Bone marrow (tissue), 2 donors: ENCODE data around the gene SHH.

ENCODE experiments used
- DNase-seq, 2 donors: peaks; one replicate each; lab custom pipeline; 2025; lab: John Stamatoyannopoulos, UW

SHH gene

GRCh38 chr7:155792315-155792960 is 19.8 kb downstream of the SHH start:
- no peak for DNase-seq

GRCh38 chr7:155791836-155792235 is 20.4 kb downstream of the SHH start:
- DNase-seq: no peak

DNA sequence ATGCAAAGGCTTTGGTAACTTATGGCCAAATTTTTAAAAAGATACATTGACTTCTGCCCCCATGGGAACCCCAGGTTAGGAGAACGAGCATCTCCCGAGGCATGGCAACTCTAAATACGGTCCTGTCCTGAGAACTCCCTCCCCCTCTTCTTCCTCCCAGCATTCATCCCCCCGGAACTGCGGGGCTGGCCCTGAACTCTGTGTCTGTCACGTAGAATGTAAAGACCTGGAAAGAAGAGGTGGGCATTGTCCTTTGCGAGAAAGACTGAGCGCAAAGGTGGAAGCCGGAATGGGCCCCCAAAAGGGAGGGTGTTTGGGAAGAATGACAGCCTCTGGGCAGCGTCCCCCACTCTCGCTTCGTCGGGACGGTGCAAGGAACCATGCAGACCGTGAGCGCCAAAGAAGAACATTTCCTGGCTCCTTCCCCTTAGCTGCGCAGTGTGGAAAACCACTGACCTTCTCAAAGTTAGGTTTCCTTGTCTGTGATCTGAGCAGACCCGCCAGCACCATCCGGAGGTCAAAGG is 21.0 kb downstream of the SHH start:
- no peak for DNase-seq

GRCh38 chr7:155790666-155791065 is 21.6 kb downstream of the SHH start:
- DNase-seq: no peak

DNA sequence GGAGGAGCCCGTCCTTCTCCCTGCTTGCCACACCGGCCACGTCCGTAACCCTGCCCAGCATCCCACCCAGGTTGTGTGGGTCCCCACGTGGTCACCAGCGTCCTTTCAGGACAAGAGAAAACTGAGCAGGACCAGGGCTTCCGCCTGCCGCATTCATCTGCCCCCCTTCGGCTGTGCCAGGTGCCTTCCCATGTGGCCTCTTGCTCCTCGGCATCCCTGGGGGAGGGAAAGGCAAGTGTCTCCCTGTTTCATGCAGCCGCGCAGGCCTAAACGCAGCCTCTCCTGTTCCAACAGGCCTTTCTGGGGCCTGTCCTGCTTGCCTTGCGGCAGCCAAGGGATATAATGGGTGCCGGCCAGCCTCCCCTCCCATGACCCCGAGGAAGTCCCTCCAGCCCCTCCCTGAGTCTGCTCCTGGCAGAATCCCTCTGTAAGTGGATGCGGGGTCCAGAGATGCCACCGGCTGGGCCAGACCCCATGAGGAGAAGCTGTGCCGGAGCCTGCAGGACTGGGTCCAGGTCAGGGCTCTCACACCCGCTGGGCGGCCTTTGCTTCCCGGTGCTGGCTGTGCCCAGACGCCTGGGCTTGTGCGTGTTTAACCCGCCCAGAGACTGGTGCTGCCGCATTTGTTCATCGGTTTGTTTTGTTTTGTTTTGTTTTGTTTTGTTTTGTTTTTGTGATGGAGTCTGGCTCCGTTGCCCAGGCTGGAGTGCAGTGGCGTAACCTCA is 23.1 kb downstream of the SHH start:
- no peak for DNase-seq

DNA sequence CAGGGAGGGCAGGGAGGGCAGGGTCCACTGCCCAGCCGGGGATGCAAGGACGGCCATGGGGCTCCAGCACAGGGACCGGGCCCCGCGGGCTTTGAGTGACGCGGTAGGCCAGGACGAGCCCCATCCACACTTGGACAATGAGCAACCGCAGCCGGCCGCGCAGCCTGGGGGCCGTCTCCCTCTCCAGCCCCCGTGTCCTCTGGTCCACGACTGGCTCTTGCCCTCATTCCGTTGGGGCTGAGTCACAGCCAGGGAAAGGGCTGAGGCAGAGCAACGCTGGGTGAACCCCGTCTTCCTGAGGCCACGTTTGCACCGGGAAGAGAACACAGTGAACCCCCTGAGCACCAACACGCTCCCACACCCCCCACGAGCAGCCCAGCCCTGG is 23.7 kb downstream of the SHH start:
- no peak for DNase-seq

- DNase-seq: no peak
These were observed 25.0 kb downstream of the SHH start for GRCh38 chr7:155787171-155787851.

DNA sequence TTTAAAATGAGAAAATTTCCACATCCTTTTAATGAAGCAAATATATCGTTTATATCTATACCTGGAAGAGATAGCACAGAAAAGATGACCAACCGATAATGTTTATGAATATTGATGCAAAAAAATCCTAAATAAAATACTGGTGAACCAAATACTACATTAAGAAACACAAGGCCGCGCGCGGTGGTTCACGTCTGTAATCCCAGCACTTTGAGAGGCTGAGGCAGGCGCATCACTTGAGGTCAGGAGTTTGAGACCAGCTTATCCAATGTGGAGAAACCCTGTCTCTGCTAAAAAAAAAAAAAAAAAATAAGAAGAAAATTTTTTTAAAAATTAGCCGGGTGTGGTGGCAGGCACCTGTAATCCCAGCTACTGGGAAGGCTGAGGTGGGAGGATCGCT is 25.8 kb downstream of the SHH start:
- no peak for DNase-seq

DNA sequence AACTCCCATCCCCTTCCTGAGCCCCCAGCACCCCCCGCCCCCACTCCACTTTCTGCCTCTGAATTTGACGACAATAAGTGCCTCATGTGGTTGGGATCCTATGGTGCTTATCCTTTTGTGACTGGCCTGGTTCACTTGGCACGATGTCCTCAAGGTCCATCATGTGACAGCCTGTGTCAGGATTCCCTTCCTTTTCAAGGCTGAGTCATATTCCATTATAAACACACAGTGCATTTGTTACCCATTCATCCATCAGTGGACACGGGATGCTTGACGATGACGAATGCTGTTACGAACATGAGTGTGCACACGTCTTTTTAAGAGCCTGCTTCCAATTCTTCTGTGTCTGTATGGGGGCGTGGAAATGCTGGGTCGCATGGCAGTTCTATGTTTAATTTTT is 26.7 kb downstream of the SHH start:
- no peak for DNase-seq

- no peak for DNase-seq
These were observed 29.8 kb downstream of the SHH start for GRCh38 chr7:155782466-155782865.

DNA sequence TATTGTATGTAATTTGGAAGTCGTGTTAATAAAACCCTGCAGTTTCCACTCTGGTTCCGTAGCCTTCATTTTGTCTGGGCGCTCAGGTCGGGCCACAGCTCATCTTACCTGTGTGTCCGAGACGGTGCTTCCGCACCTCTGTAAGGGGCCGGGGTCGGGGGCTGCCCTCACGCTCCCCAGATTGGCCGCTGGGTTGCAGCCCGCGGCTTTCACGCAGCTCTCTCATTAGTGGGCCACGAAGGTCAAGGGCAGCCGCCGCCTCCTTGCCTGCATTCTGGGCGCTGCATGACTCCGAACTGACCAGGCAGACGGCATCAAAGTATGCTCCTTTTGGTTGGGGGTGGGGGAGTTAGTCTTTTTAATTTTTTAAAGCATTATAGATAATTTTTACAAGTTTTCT is 30.8 kb downstream of the SHH start:
- DNase-seq: no peak

DNA sequence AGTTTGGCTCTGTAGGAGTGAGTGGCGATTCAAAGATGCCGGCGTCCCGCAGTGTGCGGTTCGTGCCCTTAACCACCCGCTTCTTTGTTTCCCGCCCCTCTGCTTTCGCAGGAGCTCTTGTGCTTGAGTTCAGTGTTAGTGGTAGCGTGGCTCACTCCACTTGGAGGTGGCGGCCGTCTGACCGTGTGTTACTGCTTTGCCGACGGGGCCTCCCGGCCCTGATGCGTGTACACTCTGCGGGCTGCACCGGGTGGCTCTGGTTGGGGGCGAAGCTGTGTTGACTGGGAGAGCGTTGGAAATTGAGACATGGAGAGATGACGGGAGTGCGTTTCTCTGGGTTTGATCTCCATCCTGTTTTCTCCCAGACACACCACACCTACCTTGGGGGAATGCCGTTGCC is 31.4 kb downstream of the SHH start:
- no peak for DNase-seq

- no peak for DNase-seq
These were observed 33.9 kb downstream of the SHH start for GRCh38 chr7:155778349-155778748.

- no peak for DNase-seq
These were observed 35.7 kb downstream of the SHH start for GRCh38 chr7:155776606-155777005.

GRCh38 chr7:155775691-155776090 is 36.6 kb downstream of the SHH start:
- no peak for DNase-seq

DNA sequence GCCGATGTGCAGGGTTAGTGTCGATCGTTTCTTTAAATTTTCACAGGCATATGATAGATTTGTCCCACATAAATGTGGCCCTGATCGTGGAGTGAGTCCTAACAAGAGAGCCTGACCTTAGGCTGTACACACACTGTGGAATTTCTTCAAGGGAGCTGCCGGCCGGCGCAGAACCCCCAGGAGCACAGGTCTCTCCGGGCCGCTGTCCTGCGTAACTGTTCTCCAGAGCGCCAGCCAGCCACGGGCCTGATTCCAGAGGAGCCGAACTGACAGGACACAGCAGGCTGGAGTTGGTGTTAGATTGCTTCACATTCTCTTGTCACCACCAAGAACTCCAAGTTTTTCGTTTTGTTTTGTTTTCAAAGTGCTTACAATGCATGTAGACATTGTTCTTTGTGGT is 37.3 kb downstream of the SHH start:
- DNase-seq: no peak

- no peak for DNase-seq
These were observed 38.7 kb downstream of the SHH start for GRCh38 chr7:155773531-155773930.

GRCh38 chr7:155770241-155770640 is 42.0 kb downstream of the SHH start:
- DNase-seq: no peak

- no peak for DNase-seq
These were observed 42.6 kb downstream of the SHH start for GRCh38 chr7:155769701-155770100.

DNA sequence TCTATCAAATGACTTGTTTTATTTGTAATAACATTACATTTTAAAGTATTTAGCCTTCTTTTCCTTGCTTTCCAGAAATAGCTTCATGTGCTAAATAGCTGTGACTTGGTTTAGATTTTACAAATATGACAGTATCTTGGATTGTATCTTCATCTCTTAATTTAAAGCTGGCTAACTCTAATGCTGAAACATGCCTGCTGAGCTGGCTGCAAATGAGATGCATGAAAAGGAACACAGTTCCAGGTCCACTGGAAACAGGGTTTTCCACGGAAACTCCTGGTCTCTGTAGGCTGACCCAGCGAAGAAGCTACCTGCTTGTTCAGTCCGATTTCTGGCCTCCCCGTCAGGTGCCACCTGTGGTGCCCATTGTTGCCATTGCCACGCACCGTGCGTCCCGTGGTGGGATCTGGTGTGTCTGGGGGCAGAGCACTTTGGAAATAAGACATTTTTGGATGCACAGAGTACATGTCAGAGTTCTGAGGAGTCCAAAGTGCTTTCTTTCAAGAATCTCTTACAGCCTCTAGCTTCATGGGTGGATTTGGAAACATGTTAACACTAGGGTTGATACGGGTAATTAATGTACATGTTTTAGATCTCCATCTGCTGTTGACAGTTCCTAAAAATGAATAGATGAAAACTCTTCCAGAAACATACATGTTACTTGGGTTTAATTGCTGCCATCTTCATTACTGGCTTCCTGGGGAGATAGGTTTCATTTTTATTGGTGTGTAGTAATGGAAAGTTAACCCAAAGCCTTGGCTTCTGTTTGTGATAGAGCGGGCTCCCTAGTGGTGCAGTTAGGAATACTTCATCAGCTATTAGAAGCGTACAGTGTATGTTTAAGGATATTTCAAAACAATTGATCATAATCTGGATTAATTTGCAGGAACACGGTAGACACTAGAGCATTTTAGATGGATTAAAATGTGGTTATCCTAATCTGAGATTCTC is 45.0 kb downstream of the SHH start:
- DNase-seq: no peak

DNA sequence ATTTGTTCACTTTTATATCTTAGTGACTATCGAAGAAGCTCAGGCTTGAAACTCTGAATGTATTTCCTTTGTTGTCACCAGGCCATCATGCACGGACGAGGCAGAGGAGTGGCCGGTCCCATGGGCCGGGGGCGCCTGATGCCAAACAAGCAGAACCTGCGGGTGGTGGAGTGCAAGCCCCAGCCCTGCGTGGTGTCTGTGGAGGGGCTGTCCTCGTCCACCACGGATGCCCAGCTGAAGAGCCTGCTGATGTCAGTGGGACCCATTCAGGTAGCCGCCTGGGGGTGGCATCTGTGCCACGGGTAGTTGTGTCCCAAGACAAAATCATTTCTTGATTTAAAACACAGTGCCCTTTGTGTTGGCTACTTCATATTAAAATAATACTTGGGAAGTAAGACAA is 45.9 kb downstream of the SHH start:
- DNase-seq: no peak

GRCh38 chr7:155765458-155765857 is 46.8 kb downstream of the SHH start:
- DNase-seq: no peak
